Smooth muscle cell (in vitro differentiated cells): Measurements from ENCODE around the gene ATG9A. TPM values are rescaled to one million over a fixed set of nuclear protein-coding genes. Genes with fewer than 3 reads are reported as not detected.

ENCODE experiments used
- DNase-seq: peaks from one replicate; lab custom pipeline; 2025; ENCODE audit not compliant: unreplicated experiment; lab: John Stamatoyannopoulos, UW
- H2AFZ ChIP-seq: fragments of 200-600 bp; sonication (generic); 2 replicates; pipeline ENCODE4 v1.6.0; 2016; ENCODE audit warnings: antibody characterized with exemption, low read depth, mild to moderate bottlenecking
- H3F3A ChIP-seq: fragments of 200-600 bp; sonication (generic); 2 replicates; pipeline ENCODE4 v1.6.0; 2017; ENCODE audit warnings: antibody characterized with exemption, low read depth
- H3K27ac ChIP-seq: fragments of 200-600 bp; sonication (generic); 2 replicates; pipeline ENCODE4 v1.5.1; 2016; ENCODE audit warnings: low read depth, mild to moderate bottlenecking
- H3K27me3 ChIP-seq: fragments of 200-600 bp; sonication (generic); 2 replicates; pipeline ENCODE4 v1.6.1; 2016; ENCODE audit warnings: low read depth, mild to moderate bottlenecking
- H3K36me3 ChIP-seq: fragments of 200-600 bp; sonication (generic); 2 replicates; pipeline ENCODE4 v1.5.1; 2016; ENCODE audit warnings: low read depth
- H3K4me1 ChIP-seq: fragments of 200-600 bp; sonication (generic); 2 replicates; pipeline ENCODE4 v1.5.1; 2016; ENCODE audit warnings: low read depth
- H3K4me2 ChIP-seq: fragments of 200-600 bp; sonication (generic); 2 replicates; pipeline ENCODE4 v1.6.0; 2016; ENCODE audit warnings: mild to moderate bottlenecking
- H3K4me3 ChIP-seq: fragments of 200-600 bp; sonication (generic); 2 replicates; pipeline ENCODE4 v1.5.1; 2016; ENCODE audit warnings: mild to moderate bottlenecking
- H3K79me2 ChIP-seq: fragments of 200-600 bp; sonication (generic); 2 replicates; pipeline ENCODE4 v1.6.0; 2016; ENCODE audit warnings: low read depth, mild to moderate bottlenecking
- H3K9ac ChIP-seq: fragments of 200-600 bp; sonication (generic); 2 replicates; pipeline ENCODE4 v1.6.0; 2016; ENCODE audit warnings: low read depth
- H3K9me3 ChIP-seq: fragments of 200-600 bp; sonication (generic); replicated peaks from 2 replicates; pipeline ENCODE4 v1.5.1; 2016; ENCODE audit warnings: low read depth
- H4K20me1 ChIP-seq: fragments of 200-600 bp; sonication (generic); 2 replicates; pipeline ENCODE4 v1.6.0; 2016; ENCODE audit warnings: low read depth
- WGBS: methylation state at CpG from one replicate; pipeline ENCODE4 v1.1.7; 2016; ENCODE audit warnings: low lambda C conversion rate; 5-methylcytosine and 5-hydroxymethylcytosine counted together
- polyA plus RNA-seq: library from polyadenylated mRNA; unstranded; fragments of >200 nt; fragmentation: Nextera tagmentation; extraction: Ambion mirVana; gene quantifications from 2 replicates; pipeline ENCODE4 v1.2.1, GENCODE V29; 2016
- total RNA-seq: library from RNA; depleted of rRNA; stranded (reverse); fragments of >200 nt; gene quantifications from 2 replicates; pipeline ENCODE4 v1.2.3, GENCODE V29; 2014
- TF ChIP-seq, protein P1 (sequence below): fragments of 200-600 bp; sonication (generic); IDR thresholded peaks from 2 replicates; pipeline ENCODE4 v1.5.1; 2017; ENCODE audit warnings: borderline replicate concordance, mild to moderate bottlenecking, antibody characterized with exemption; ENCODE audit not compliant: insufficient read depth, poor library complexity, severe bottlenecking

ATG9A gene
- total and polyA plus RNA-seq, 2 experiments from 2014 or later = 58.1 to 61.6 TPM

DNA sequence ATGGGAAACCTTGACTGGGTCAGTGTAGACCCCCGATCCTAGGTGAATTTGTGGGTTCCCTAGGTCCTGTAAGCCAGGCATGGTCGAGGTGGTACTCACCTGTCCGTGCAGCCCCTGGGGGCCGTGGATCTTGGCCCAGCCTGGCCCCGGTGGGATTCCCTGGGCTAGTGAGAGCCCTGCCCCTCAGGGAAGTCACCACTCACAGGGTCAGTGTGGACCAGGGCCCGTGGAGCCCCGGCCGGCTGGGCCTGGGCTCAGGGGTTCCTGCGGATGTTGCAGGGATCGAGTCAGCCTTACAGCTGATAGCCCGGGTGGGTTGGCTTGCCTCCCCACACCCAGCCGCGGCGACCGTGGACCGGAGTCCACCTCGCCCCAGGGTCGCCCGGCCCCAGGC is 528 bp downstream of the ATG9A start:
- peak overlapping the region; percentile 99 for H3K4me2 ChIP-seq
- DNase-seq = no peak
- peaks cover 46% of the 10 kb centered on the region for H3K79me2 ChIP-seq
- no peaks in the 10 kb centered on the region for H3K27me3 ChIP-seq
- no peaks in the 10 kb centered on the region for H3K9me3 ChIP-seq
- peak overlapping the region; percentile 96 for H3K9ac ChIP-seq
- peaks cover 7% of the 10 kb centered on the region for H3F3A ChIP-seq
- H2AFZ ChIP-seq = peak overlapping the region; percentile 50
- H3K36me3 ChIP-seq = peaks cover 13% of the 10 kb centered on the region
- TF ChIP-seq, protein P1, sequence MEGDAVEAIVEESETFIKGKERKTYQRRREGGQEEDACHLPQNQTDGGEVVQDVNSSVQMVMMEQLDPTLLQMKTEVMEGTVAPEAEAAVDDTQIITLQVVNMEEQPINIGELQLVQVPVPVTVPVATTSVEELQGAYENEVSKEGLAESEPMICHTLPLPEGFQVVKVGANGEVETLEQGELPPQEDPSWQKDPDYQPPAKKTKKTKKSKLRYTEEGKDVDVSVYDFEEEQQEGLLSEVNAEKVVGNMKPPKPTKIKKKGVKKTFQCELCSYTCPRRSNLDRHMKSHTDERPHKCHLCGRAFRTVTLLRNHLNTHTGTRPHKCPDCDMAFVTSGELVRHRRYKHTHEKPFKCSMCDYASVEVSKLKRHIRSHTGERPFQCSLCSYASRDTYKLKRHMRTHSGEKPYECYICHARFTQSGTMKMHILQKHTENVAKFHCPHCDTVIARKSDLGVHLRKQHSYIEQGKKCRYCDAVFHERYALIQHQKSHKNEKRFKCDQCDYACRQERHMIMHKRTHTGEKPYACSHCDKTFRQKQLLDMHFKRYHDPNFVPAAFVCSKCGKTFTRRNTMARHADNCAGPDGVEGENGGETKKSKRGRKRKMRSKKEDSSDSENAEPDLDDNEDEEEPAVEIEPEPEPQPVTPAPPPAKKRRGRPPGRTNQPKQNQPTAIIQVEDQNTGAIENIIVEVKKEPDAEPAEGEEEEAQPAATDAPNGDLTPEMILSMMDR = no peak
- peaks cover 8% of the 10 kb centered on the region for H4K20me1 ChIP-seq
- WGBS = 8% methylated on average over 18 of the region's 19 CpGs
- peak overlapping the region; percentile 96 for H3K27ac ChIP-seq
- H3K4me1 ChIP-seq = peaks cover 18% of the 10 kb centered on the region
- peak overlapping the region; percentile 99 for H3K4me3 ChIP-seq

DNA sequence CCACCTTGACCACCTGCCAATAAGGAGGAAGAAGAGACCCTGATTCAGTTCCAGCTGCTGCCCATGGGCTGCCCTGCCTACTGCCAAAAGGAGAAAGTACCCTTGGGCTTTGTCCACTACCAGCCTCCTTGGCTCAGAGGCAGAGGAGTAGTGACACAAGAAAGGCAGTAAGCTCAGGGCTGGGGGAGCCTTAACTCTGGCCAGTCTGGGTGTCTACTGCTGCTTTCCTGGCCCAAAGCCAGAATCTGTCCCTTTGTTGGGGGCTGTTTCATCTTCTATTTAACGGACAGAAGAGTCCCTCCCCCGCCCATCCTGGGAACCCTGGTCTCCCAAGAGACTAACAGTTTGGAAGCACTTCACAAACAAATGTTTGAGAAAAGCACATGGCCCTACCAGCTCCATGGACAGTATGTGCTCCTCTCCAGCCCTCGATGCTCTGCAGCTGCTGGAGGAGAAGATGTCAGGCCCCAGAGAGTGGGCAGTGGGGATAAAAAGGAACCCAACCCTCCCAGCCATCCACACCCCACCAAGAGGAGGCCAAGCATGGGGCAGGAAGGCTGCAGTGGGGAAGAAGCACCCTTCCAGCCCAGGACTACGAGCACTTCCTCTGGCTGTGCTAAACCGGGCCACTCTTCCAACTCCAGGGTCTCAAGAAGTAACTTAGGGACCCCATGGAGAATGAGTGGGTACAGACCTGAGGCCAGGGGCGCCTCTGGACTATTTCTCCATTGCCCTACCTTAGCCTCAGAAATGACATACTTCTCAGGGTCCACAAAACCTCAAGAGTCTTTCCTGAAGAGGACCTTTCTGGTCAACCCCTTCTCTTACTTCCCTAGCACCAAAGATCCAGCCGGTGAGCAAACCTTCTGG is 1.2 kb downstream of the ATG9A start:
- WGBS = 77% methylated on average over 7 of the region's 7 CpGs
- H3K9me3 ChIP-seq = no peaks in the 10 kb centered on the region
- H4K20me1 ChIP-seq = peaks cover 8% of the 10 kb centered on the region
- peaks cover 11% of the 10 kb centered on the region for H3K36me3 ChIP-seq
- peaks cover 18% of the 10 kb centered on the region for H3K4me1 ChIP-seq
- H3K4me2 ChIP-seq = peak overlapping the region; percentile 99
- peaks cover 7% of the 10 kb centered on the region for H3F3A ChIP-seq
- H3K79me2 ChIP-seq = peaks cover 46% of the 10 kb centered on the region
- peak overlapping the region; percentile 96 for H3K27ac ChIP-seq
- H3K4me3 ChIP-seq = peak overlapping the region; percentile 99
- no peak overlapping the region for H2AFZ ChIP-seq
- DNase-seq = no peak
- TF ChIP-seq, protein P1 = no peak
- no peaks in the 10 kb centered on the region for H3K27me3 ChIP-seq
- H3K9ac ChIP-seq = peak overlapping the region; percentile 96

DNA sequence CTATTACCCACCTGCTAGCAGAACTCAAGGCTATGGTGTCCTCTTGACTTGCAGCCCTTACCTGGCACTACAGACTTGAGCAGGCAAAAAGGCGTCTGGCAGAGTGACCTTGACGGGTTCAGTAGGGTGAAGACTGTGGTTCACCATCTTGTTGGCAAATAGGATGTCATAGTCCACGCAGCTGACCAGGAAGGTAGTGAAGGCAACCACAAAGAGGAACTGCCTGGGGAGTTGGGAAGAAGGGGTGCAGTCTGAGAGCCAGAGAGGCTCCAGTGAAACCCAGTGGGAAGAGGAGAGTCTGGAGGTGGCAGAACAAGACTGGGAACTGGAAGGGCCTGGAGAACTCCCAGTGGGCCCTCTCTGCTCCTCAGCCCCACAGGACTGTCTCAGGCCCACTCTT is 4.1 kb downstream of the ATG9A start:
- H3K4me3 ChIP-seq = no peak overlapping the region
- DNase-seq = no peak
- H3K36me3 ChIP-seq = peaks cover 4% of the 10 kb centered on the region
- H4K20me1 ChIP-seq = peaks cover 8% of the 10 kb centered on the region
- H2AFZ ChIP-seq = no peak overlapping the region
- TF ChIP-seq, protein P1 = no peak
- no peak overlapping the region for H3K27ac ChIP-seq
- H3K9me3 ChIP-seq = no peaks in the 10 kb centered on the region
- peaks cover 11% of the 10 kb centered on the region for H3K4me1 ChIP-seq
- WGBS = 95% methylated on average over 3 of the region's 3 CpGs
- H3K4me2 ChIP-seq = no peak overlapping the region
- H3K9ac ChIP-seq = no peak overlapping the region
- peaks cover 27% of the 10 kb centered on the region for H3K79me2 ChIP-seq
- H3F3A ChIP-seq = peaks cover 5% of the 10 kb centered on the region
- H3K27me3 ChIP-seq = no peaks in the 10 kb centered on the region
